ENCODE results near the gene WAS. TPM values are rescaled to one million over a fixed set of nuclear protein-coding genes. Genes with fewer than 3 reads are reported as not detected.

Gene WAS
- polyA plus RNA-seq, 1 of the 3 experiments (the other 2 are of a cell fraction), result 0.30 TPM

- CTCF ChIA-PET, result no interaction called here
Measured at GRCh38 chrX:48684134-48684533, 535 bp downstream of the WAS start.

GRCh38 chrX:48685416-48685815 is 1.8 kb downstream of the WAS start:
- whole genome bisulfite sequencing (ENCODE audit: low lambda C conversion rate), result 27% methylated on average over 10 of the region's 12 CpGs
- H3K79me2 ChIP-seq (ENCODE audit: insufficient read depth), result no peaks in the 10 kb centered on the region
- H3K27me3 ChIP-seq (ENCODE audit: insufficient read depth), result peaks cover 31% of the 10 kb centered on the region
- POLR2A ChIA-PET, result no interaction called here
- H4K20me1 ChIP-seq (ENCODE audit: insufficient read depth), result no peaks in the 10 kb centered on the region
- no peak overlapping the region for H3K4me3 ChIP-seq (ENCODE audit: low read depth in 2 of 2, low read length in 1 of 2)
- no peaks in the 10 kb centered on the region for H3K9me2 ChIP-seq
- H3K36me3 ChIP-seq (replicated peaks in 1 of 2; ENCODE audit: control insufficient read depth in 1 of 2, insufficient read depth in 2 of 2, low read length in 1 of 2), result no peaks in the 10 kb centered on the region
- no peak overlapping the region for H2AFZ ChIP-seq (ENCODE audit: low read depth)
- no peaks in the 10 kb centered on the region for H3F3A ChIP-seq (replicated peaks; ENCODE audit: insufficient read depth)
- no peaks in the 10 kb centered on the region for H3K4me1 ChIP-seq (ENCODE audit: control insufficient read depth in 1 of 2, insufficient read depth in 2 of 2, low read depth in 1 of 2, low read length in 1 of 2)
- TF ChIP-seq POLR2AphosphoS5 (IDR thresholded peaks at IDR 0.05; ENCODE audit: low read depth, low read length), result no peak
- TF ChIP-seq CHD2 (IDR thresholded peaks at IDR 0.05; ENCODE audit: low read length, partially characterized antibody), result no peak
- no peak for TF ChIP-seq GATA2 (CRISPR knock-in tag; IDR thresholded peaks at IDR 0.05)
- no peak for TF ChIP-seq CTCF (IDR thresholded peaks at IDR 0.05)
- no peak for TF ChIP-seq SMC3 (IDR thresholded peaks at IDR 0.05; ENCODE audit: low read depth, low read length)
- TF ChIP-seq EP300 (IDR thresholded peaks at IDR 0.05; ENCODE audit: borderline replicate concordance in 1 of 2, low read depth in 1 of 2, low read length in 1 of 2), result no peak
- no peak for TF ChIP-seq RAD21 (IDR thresholded peaks at IDR 0.05; ENCODE audit: low read length)
- TF ChIP-seq ZBTB33 (IDR thresholded peaks at IDR 0.05; ENCODE audit: borderline replicate concordance, low read depth), result no peak
- no peak for TF ChIP-seq FOXJ3 (CRISPR knock-in tag; IDR thresholded peaks at IDR 0.05)
- TF ChIP-seq TEAD4 (IDR thresholded peaks at IDR 0.05; ENCODE audit: borderline replicate concordance, insufficient read depth), result no peak
- no peak overlapping the region for H3K27ac ChIP-seq (ENCODE audit: low read depth in 2 of 2, low read length in 1 of 2)
- CTCF ChIA-PET, result no interaction called here
- H3K9ac ChIP-seq, result no peak overlapping the region
- no peaks in the 10 kb centered on the region for H3K9me3 ChIP-seq
- H3K4me2 ChIP-seq, result no peak overlapping the region
- DNase-seq, result no peak

More at GRCh38 chrX:48684134-48684533, 535 bp downstream of the WAS start:
- no peaks in the 10 kb centered on the region for H3K9me3 ChIP-seq
- POLR2A ChIA-PET, result no interaction called here
- no peaks in the 10 kb centered on the region for H3K9me2 ChIP-seq
- H4K20me1 ChIP-seq (ENCODE audit: insufficient read depth), result no peaks in the 10 kb centered on the region
- no peak overlapping the region for H3K9ac ChIP-seq
- TF ChIP-seq CTCF (IDR thresholded peaks at IDR 0.05), result no peak
- TF ChIP-seq, protein P1, sequence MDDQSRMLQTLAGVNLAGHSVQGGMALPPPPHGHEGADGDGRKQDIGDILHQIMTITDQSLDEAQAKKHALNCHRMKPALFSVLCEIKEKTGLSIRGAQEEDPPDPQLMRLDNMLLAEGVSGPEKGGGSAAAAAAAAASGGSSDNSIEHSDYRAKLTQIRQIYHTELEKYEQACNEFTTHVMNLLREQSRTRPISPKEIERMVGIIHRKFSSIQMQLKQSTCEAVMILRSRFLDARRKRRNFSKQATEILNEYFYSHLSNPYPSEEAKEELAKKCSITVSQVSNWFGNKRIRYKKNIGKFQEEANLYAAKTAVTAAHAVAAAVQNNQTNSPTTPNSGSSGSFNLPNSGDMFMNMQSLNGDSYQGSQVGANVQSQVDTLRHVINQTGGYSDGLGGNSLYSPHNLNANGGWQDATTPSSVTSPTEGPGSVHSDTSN (IDR thresholded peaks at IDR 0.05), result no peak
- no peak for TF ChIP-seq RXRA (IDR thresholded peaks at IDR 0.05; ENCODE audit: borderline replicate concordance, low read depth)
- WGBS (ENCODE audit: low lambda C conversion rate), result 7% methylated on average over 6 of the region's 7 CpGs
- no peaks in the 10 kb centered on the region for H3K79me2 ChIP-seq (ENCODE audit: insufficient read depth)
- no peak for DNase-seq
- H3F3A ChIP-seq (replicated peaks; ENCODE audit: insufficient read depth), result no peaks in the 10 kb centered on the region
- no peaks in the 10 kb centered on the region for H3K4me1 ChIP-seq (ENCODE audit: control insufficient read depth in 1 of 2, insufficient read depth in 2 of 2, low read depth in 1 of 2, low read length in 1 of 2)
- H3K27me3 ChIP-seq (ENCODE audit: insufficient read depth), result peaks cover 31% of the 10 kb centered on the region
- no peaks in the 10 kb centered on the region for H3K36me3 ChIP-seq (replicated peaks in 1 of 2; ENCODE audit: control insufficient read depth in 1 of 2, insufficient read depth in 2 of 2, low read length in 1 of 2)
- no peak overlapping the region for H3K4me2 ChIP-seq
- H3K4me3 ChIP-seq (ENCODE audit: low read depth in 2 of 2, low read length in 1 of 2), result no peak overlapping the region
- no peak overlapping the region for H2AFZ ChIP-seq (ENCODE audit: low read depth)
- H3K27ac ChIP-seq (ENCODE audit: low read depth in 2 of 2, low read length in 1 of 2), result no peak overlapping the region
